HCEC 1CT (cell line): ENCODE results near the gene DNAJB9.

Experiments
- DNase-seq: peaks from one replicate; pipeline ENCODE4 v3.0.0-alpha.2; 2017

DNAJB9 gene

GRCh38 chr7:108570146-108570755 lies 577 bp downstream of the DNAJB9 start:
- DNase-seq: peak; percentile 37

- no peak for DNase-seq
These were observed 2.8 kb downstream of the DNAJB9 start for GRCh38 chr7:108572480-108572879.

- DNase-seq: no peak
These were observed 5.5 kb downstream of the DNAJB9 start for GRCh38 chr7:108575156-108575555.

GRCh38 chr7:108576116-108576515 lies 6.4 kb downstream of the DNAJB9 start:
- DNase-seq: no peak

GRCh38 chr7:108578937-108579336 lies 9.3 kb downstream of the DNAJB9 start:
- no peak for DNase-seq

GRCh38 chr7:108580298-108580697 lies 10.6 kb downstream of the DNAJB9 start:
- DNase-seq: no peak

GRCh38 chr7:108581655-108582491 lies 12.2 kb downstream of the DNAJB9 start:
- DNase-seq: no peak

GRCh38 chr7:108584211-108584610 lies 14.5 kb downstream of the DNAJB9 start:
- no peak for DNase-seq

- DNase-seq: no peak
These were observed 16.2 kb downstream of the DNAJB9 start for GRCh38 chr7:108585843-108586242.

- DNase-seq: no peak
These were observed 16.6 kb downstream of the DNAJB9 start for GRCh38 chr7:108586274-108586710.

GRCh38 chr7:108589199-108589598 lies 19.5 kb downstream of the DNAJB9 start:
- no peak for DNase-seq

GRCh38 chr7:108589874-108590273 lies 20.2 kb downstream of the DNAJB9 start:
- no peak for DNase-seq

- DNase-seq: no peak
These were observed 20.9 kb downstream of the DNAJB9 start for GRCh38 chr7:108590606-108591005.

GRCh38 chr7:108592646-108593201 lies 23.1 kb downstream of the DNAJB9 start:
- DNase-seq: peak; percentile 23

GRCh38 chr7:108596560-108596959 lies 26.9 kb downstream of the DNAJB9 start:
- peak; percentile 9 for DNase-seq

GRCh38 chr7:108598153-108598552 lies 28.5 kb downstream of the DNAJB9 start:
- DNase-seq: no peak

- no peak for DNase-seq
These were observed 29.4 kb downstream of the DNAJB9 start for GRCh38 chr7:108598914-108599580.

GRCh38 chr7:108600399-108600798 lies 30.7 kb downstream of the DNAJB9 start:
- no peak for DNase-seq

- no peak for DNase-seq
These were observed 34.1 kb downstream of the DNAJB9 start for GRCh38 chr7:108603656-108604306.

- no peak for DNase-seq
These were observed 34.8 kb downstream of the DNAJB9 start for GRCh38 chr7:108604307-108605077.

- DNase-seq: no peak
These were observed 36.0 kb downstream of the DNAJB9 start for GRCh38 chr7:108605559-108606201.

GRCh38 chr7:108609643-108610042 lies 40.0 kb downstream of the DNAJB9 start:
- DNase-seq: no peak
